GM18519 (cell line): ENCODE data around the gene NSMCE3.
"Not testable (repeated sequence)": the region's sequence is repeated elsewhere in the genome, so short reads cannot be mapped to it uniquely, and the experiment has no call there.

Source experiments
- ATAC-seq: cut with Tn5 transposase; IDR thresholded peaks from one replicate; pipeline ENCODE4 v1.9.1; 2021; ENCODE audit warnings: mild to moderate bottlenecking, moderate library complexity; ENCODE audit not compliant: unreplicated experiment, low FRiP score

NSMCE3 gene

DNA sequence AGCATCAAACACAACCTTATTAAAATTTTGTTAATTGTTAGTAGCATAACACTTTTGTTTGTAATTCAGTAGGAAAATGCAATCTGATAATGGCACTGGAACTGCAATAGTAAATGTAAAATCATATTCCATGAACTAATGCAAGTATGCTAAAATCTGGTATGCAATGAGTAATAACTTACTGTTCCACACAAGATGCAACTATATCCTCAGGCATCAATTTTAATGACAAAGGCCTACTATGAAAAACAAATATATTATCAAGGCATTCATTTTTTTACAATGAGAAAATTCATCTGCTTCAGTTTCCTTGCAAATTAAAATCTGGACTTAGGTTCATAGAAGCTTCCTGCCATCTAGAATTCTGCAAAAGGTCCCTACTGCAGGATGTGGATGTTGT, 1.4 kb upstream of the NSMCE3 start:
- no peak for ATAC-seq

DNA sequence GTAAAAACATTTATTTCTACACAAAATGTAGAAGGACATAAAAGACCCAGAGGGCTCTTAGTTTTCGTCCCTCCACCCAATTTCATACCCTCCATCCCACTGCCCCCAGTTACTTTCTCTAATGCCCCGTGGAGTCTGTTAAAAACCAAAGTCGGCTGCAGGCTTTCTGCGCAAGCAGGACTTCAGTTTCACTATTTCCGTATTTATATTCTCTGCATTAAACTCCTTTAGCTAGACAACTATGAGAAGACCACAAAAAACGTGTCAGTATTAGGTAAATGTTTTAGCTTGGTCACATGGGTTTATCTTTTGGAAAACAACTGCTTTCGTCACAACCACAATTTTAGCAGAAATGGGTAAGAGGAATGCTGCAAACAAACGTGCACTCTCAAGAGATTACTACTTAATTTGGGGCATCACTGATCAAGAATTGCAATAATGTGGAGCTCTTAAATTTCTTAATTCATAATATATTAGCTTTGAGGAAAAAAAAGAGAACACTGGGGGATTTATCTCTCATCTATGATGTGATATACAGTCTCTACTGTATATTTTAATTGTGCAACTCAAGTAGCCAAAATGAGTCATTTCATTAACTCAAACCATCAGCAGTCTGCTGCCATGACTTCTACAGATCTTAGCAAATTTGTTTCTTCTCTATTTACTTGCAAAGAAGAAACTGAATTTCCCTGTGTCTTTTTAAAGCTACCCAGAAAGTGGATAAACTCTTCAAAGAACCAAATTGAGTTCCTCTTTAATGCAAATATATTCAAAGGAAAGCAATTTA, 740 bp upstream of the NSMCE3 start:
- no peak for ATAC-seq

DNA sequence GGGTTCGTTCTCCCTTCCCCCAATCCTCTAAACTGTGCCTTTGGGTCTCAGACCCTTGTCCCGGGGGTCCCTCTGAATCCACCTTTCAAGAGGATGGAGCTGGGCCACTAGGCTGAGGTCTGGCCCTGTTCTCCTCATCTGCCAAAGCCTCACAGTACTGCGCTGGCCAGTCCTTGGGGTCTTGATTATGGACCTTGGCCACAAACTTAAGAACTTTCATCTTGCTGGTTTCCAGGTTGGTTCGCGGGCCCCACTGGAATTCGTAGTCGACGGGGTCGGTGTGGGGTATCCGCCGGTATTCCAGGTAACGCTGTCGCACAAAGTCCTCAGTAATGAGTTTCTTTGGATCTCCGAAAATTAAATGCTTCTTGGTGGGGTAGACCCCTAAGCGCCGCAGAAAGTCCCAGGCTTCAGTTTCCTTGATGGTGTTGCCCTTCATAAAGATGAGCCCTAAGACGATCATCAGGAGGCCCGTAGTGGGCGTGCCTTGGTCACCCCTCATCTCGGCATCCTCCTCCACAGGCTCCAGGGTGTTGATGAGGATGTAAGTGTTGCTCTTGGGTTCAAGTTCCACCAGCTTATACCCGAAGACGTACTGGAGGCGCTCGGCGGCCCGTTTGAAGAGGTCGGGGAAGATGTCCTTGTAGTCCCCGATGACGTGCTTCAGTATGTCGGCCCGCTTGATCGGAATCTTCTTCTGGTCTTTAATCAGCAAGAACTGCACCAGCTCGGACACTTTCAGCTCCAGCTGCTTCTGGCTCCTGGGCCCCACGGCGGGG, 727 bp downstream of the NSMCE3 start:
- peak; percentile 9 for ATAC-seq

GRCh38 chr15:29266052-29266582, 3.5 kb downstream of the NSMCE3 start:
- ATAC-seq: no peak

DNA sequence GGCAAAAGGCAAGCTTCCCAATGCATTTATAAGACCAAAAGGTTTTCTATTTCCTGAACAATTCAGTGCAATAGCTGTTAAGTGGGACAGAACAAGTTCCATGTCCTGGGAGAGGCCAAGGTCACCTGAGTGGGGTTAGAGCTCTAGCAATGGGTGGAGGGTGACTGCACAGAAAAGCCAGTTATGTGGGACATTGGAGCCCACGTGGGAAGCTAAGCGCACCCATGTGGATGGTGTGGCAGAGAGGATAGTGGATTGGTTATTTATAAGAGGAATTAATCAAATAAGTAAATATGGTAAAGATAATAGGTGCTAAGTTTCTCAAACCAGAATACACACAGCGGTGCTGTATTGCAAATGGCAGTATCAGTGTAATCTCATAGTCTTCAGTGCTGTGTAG, 6.3 kb downstream of the NSMCE3 start:
- ATAC-seq: no peak

GRCh38 chr15:29262738-29263137, 6.9 kb downstream of the NSMCE3 start:
- no peak for ATAC-seq

DNA sequence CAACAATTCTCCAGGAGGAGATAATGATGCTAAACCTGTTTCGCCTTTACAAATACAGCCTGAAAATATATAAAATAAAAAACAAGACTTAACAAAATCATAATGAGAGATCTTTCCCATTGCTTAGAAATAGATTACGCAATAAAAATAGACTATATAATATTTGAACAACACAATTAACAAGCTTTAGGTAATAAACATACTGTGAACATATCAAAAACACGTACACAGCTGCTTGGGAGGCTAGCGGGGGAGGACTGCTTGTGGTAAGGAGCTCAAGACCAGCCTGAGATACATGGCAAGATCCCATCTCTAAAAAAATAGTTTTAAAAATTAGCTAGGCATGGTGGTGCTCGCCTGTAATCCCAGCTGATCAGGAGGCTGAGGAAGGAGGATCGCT, 8.7 kb downstream of the NSMCE3 start:
- no peak for ATAC-seq

DNA sequence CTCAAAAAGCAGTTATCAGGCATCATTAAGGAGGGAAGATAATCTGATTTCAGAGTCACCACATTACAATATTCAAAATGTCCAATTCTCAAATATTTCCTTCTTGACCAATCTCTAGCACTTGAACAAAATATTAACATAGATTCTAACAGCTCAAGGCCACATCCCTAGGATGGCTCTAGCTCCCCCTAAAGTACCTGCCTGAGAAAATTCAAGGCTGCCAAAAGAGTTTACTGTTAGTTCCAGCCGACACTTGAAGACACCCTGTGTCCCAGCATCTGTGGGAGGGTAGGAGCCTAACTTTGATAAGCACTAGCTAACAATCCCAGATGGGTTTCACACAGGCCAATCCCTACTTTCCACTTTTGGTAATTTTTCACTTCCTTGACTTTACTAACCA, 10.4 kb downstream of the NSMCE3 start:
- ATAC-seq: no peak

GRCh38 chr15:29252234-29252633, 17.4 kb downstream of the NSMCE3 start:
- no peak for ATAC-seq

DNA sequence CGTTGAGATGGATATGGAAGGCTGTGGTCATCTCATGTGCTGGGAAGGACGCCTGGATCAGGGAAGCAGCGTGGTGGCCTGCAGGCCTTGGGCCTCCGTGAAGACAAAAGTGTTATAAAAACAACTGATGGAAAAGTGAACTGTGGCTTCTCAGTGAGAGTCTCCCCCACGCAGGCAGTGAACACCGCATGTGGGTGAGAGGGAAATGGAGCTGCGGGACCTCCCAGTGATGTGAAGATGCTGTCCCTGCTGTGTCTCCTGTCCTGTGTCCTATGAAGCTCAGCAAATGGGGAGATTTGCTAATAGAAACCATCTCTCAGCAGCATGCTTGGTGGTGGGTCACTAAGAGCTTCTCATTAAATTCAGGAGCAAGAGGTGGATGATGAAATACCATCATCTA, 25.1 kb downstream of the NSMCE3 start:
- no peak for ATAC-seq

DNA sequence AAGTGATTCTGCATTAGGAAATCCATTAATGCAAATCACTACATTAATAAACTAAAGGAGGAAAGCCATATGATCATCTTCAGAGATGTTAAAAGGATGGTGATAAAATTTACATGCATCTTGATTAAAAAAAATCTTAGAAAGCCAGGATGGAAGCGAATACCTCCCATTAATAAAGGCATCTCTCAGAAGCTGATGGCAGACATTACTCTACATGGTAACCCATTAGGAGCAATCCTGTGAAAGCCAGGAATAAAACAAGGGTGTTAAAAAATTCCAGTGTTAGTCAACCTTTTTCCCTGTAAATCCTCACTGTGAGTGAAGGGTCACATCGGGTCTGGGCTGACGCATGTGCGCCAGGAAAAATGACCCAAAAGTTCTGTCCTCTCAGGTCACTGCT, 25.5 kb downstream of the NSMCE3 start:
- no peak for ATAC-seq

- ATAC-seq: no peak
Observed at GRCh38 chr15:29242456-29243242, 27.0 kb downstream of the NSMCE3 start.

- no peak for ATAC-seq
Observed at GRCh38 chr15:29241207-29241606, 28.4 kb downstream of the NSMCE3 start.

- no peak for ATAC-seq
Observed at GRCh38 chr15:29239395-29239794, 30.2 kb downstream of the NSMCE3 start.

GRCh38 chr15:29233566-29233965, 36.1 kb downstream of the NSMCE3 start:
- no peak for ATAC-seq

GRCh38 chr15:29226436-29227208, 43.0 kb downstream of the NSMCE3 start:
- no peak for ATAC-seq

DNA sequence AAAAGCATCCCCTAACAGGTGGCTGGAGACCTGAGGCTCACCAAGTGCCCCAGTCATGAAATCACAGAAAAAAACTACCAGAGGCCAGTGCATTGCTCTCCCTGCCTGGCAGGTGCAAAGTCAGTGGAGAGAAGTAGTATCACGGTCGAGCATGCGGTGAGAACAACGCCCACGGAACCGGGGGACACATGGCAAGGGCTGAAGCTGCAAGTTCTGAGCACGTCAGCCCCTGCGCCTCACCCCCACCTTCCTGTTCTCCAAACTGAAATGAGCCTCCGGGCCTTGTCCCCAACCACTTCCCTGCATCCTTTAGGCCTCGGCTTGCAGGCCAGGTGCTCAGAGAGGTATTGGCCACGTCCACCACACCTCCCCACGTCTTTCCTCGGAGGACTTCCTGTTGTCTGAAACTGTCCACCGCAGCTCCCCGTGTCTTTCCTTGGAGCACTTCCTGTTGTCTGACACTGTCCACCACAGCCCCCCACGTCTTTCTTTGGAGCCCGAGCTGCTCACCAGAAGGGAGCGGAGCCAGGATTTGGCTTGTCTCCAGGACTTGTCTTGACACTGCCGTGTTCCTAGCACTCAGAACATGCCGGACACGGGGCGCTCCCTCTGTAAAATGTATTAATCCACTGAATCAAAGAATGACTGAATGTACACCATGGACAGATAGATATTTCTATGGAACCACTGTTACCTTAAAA, 43.9 kb downstream of the NSMCE3 start:
- no peak for ATAC-seq

GRCh38 chr15:29224987-29225363, 44.6 kb downstream of the NSMCE3 start:
- ATAC-seq: not testable (repeated sequence)

GRCh38 chr15:29224235-29224986, 45.2 kb downstream of the NSMCE3 start:
- not testable (repeated sequence) for ATAC-seq
